ENCODE measurements around the gene TXNIP. TPM values are rescaled to one million over a fixed set of nuclear protein-coding genes. Genes with fewer than 3 reads are reported as not detected.

Gene TXNIP
- total and polyA plus RNA-seq, 4 donors = 178 to 1,810 (median 703) TPM

DNA sequence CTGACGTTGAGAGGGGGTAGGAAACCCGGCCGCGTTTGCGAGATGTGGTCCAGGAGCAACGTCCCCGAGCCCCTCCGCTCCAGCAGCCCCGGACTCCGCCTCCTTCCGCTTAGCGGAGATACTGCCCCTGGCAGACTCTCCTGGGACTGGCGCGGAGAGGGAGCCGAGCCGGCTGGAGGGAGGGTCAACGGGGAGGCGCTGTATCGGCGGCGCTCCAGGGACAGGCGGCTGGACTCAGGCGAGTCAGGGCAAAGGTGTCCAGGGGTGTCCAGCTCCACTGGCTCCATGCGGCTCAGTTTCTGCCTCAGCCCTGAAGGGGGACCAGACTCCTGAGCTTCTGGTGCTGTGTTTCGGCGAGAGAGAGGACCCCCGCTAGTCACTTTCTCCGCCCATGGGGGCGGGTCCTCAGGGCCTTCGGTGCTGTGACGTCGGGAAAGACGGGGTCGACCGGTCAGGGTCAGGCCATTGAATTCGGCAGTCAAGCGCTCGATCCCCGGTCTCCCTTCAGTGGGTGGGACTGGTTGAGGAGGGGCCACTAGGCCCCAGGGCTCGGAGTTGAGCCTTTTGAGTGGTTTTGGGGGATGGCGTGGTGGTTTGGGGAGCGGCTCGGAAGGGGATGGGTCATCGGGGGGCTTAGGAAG, 35.8 kb downstream of the TXNIP start:
- Histone ChIP-seq H3K27me3 (ENCODE audit: control insufficient read depth in 3 of 3, insufficient read depth in 3 of 3, low read length in 2 of 3) (peaks cover 0 to 14% (median 4%) of the 10 kb centered on the region in 3 donors), H3K9ac (ENCODE audit: insufficient read depth in 1 of 2, low read length in 2 of 2) (peak overlapping the region; percentile 21 to 70), H3K36me3 (ENCODE audit: control insufficient read depth in 4 of 4, insufficient read depth in 4 of 4, low read length in 4 of 4) (no peaks in the 10 kb centered on the region), H3K27ac (ENCODE audit: low read depth in 1 of 2, low read length in 1 of 2) (peak overlapping the region; percentile 80 to 91), H3K4me1 (ENCODE audit: control insufficient read depth in 5 of 5, insufficient read depth in 5 of 5, low read length in 5 of 5) (peaks cover 15 to 67% (median 20%) of the 10 kb centered on the region in 5 donors), H3K4me3 (peak overlapping the region; percentile 60), H3K9me3 (ENCODE audit: control insufficient read depth in 4 of 4, insufficient read depth in 3 of 4, low read length in 3 of 4) (no peaks in the 10 kb centered on the region)
- TF ChIP-seq, protein P1, sequence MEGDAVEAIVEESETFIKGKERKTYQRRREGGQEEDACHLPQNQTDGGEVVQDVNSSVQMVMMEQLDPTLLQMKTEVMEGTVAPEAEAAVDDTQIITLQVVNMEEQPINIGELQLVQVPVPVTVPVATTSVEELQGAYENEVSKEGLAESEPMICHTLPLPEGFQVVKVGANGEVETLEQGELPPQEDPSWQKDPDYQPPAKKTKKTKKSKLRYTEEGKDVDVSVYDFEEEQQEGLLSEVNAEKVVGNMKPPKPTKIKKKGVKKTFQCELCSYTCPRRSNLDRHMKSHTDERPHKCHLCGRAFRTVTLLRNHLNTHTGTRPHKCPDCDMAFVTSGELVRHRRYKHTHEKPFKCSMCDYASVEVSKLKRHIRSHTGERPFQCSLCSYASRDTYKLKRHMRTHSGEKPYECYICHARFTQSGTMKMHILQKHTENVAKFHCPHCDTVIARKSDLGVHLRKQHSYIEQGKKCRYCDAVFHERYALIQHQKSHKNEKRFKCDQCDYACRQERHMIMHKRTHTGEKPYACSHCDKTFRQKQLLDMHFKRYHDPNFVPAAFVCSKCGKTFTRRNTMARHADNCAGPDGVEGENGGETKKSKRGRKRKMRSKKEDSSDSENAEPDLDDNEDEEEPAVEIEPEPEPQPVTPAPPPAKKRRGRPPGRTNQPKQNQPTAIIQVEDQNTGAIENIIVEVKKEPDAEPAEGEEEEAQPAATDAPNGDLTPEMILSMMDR (IDR thresholded peaks at IDR 0.05; ENCODE audit: control extremely low read depth, extremely low read depth) = peak; percentile 1
- ATAC-seq (ENCODE audit: insufficient read depth, low FRiP score) = peak; percentile 21
- DNase-seq = peak; percentile 91 to 92 (median 91)
- 1% methylated on average over 40 to 44 of the region's 44 CpGs for WGBS, 2 donors

DNA sequence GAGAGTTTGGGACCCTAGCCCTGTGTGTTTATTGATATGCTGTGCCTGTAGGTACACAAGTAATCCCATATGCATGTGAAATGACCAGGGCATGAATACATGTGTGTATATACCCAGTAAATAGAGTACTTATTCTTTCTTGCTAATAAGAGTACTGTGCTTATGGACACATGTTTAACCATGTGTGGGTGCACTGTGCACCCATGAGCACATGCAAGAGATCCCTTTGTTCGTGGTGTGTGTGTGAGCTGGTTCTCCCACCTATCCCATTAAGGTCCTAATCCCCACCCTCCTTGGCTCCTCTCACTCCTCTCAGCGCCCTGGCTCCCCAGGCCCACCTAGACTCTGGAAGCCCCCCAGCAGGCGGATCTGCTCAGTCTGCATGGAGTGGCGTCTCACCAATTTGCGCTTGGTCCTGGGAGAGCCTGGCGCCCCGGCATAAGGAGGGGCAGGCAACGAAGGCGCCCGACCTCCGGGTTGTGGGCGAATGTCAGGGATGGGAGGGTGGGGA, 36.4 kb downstream of the TXNIP start:
- ATAC-seq (ENCODE audit: insufficient read depth, low FRiP score) = no peak
- Histone ChIP-seq H3K27me3 (ENCODE audit: control insufficient read depth in 3 of 3, insufficient read depth in 3 of 3, low read length in 2 of 3) (peaks cover 0 to 18% (median 4%) of the 10 kb centered on the region in 3 donors), H3K4me3 (peak overlapping the region; percentile 60), H3K4me1 (ENCODE audit: control insufficient read depth in 5 of 5, insufficient read depth in 5 of 5, low read length in 5 of 5) (peaks cover 16 to 68% (median 21%) of the 10 kb centered on the region in 5 donors), H3K27ac (ENCODE audit: low read depth in 1 of 2, low read length in 1 of 2) (peak overlapping the region; percentile 80 to 91), H3K9ac (ENCODE audit: insufficient read depth in 1 of 2, low read length in 2 of 2) (no peak overlapping the region), H3K36me3 (ENCODE audit: control insufficient read depth in 4 of 4, insufficient read depth in 4 of 4, low read length in 4 of 4) (no peaks in the 10 kb centered on the region), H3K9me3 (ENCODE audit: control insufficient read depth in 4 of 4, insufficient read depth in 3 of 4, low read length in 3 of 4) (no peaks in the 10 kb centered on the region)
- TF ChIP-seq, protein P1 (IDR thresholded peaks at IDR 0.05; ENCODE audit: control extremely low read depth, extremely low read depth) = no peak
- 10 to 13% methylated on average over 12 of the region's 12 CpGs for WGBS, 2 donors
- DNase-seq = peak in 1 of 3 donors; percentile 37

DNA sequence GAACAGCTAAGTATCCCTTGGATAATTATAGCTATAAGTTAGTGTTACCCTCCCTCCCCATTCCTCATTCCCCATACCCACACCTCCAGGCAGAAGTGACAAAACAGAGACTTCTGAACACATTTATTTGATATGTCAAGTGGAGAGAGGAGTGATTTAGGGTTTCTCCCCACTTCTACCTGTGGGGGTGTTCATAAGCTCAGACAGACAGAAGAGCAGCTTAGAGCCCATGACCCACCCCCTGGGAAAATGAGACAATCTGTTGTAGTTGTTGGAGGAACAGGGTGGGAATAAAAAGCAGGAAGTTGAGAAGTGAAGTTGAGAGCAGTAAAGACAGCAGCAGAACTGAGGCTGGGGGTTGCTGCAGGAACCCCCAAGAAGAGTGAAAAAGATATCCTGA, 37.0 kb downstream of the TXNIP start:
- no peak overlapping the region for H3K4me3 ChIP-seq
- no peaks in the 10 kb centered on the region for H3K9me3 ChIP-seq (ENCODE audit: control insufficient read depth in 4 of 4, insufficient read depth in 3 of 4, low read length in 3 of 4)
- peak overlapping the region in 1 of 2 donors; percentile 28 for H3K27ac ChIP-seq (ENCODE audit: low read depth in 1 of 2, low read length in 1 of 2)
- no peak for DNase-seq
- no peak overlapping the region for H3K9ac ChIP-seq (ENCODE audit: insufficient read depth in 1 of 2, low read length in 2 of 2)
- no peak for ATAC-seq (ENCODE audit: insufficient read depth, low FRiP score)
- TF ChIP-seq, protein P1 (IDR thresholded peaks at IDR 0.05; ENCODE audit: control extremely low read depth, extremely low read depth) = no peak
- H3K36me3 ChIP-seq (ENCODE audit: control insufficient read depth in 4 of 4, insufficient read depth in 4 of 4, low read length in 4 of 4) = peaks cover 0 to 3% (median 0%) of the 10 kb centered on the region in 4 donors
- peaks cover 16 to 72% (median 26%) of the 10 kb centered on the region in 5 donors for H3K4me1 ChIP-seq (ENCODE audit: control insufficient read depth in 5 of 5, insufficient read depth in 5 of 5, low read length in 5 of 5)
- peaks cover 0 to 18% (median 4%) of the 10 kb centered on the region in 3 donors for H3K27me3 ChIP-seq (ENCODE audit: control insufficient read depth in 3 of 3, insufficient read depth in 3 of 3, low read length in 2 of 3)

Data from lung (tissue), 12 donors.